Cardiac fibroblast (primary cell): ENCODE measurements around the gene CCM2.

Experiments used
- DNase-seq, 2 donors: peaks; one replicate each; pipeline versions ENCODE4 v3.0.0 to v3.0.0-alpha.2; 2010; ENCODE audit warnings: low read depth in 2 of 2
- H3K4me3 ChIP-seq, 2 donors: replicated peaks in 1 of 2; 1 replicate in 1 of 2; 2 replicates in 1 of 2; pipeline ENCODE4 v1.5.1; 2011; ENCODE audit warnings: low read depth in 2 of 2, low read length in 2 of 2, mild to moderate bottlenecking in 2 of 2, moderate library complexity in 1 of 2
- TF ChIP-seq, protein P1 (sequence below): IDR thresholded peaks from one replicate; pipeline ENCODE4 v1.5.1; 2011; ENCODE audit warnings: low read depth, mild to moderate bottlenecking, low read length, inconsistent platforms

Gene CCM2

DNA sequence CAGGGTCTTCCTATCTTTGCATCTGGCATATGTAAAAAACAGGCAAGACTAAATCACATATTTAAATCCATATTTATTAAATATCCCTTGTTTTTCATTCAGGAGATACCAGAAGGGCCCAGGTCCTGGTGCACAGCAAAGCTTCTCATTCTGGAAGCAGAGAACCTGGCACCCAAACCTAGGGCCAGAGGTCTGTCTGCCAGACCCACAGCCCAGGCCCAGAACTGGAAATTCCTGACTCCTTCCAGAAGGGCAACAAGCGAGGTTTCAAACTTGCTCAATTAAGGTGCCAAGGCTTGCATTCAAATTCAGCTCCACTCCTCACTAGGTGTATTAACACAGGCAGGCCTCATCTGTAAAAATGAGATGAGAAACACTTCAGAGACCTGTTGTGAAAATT is 17.0 kb upstream of the CCM2 start:
- TF ChIP-seq, protein P1, sequence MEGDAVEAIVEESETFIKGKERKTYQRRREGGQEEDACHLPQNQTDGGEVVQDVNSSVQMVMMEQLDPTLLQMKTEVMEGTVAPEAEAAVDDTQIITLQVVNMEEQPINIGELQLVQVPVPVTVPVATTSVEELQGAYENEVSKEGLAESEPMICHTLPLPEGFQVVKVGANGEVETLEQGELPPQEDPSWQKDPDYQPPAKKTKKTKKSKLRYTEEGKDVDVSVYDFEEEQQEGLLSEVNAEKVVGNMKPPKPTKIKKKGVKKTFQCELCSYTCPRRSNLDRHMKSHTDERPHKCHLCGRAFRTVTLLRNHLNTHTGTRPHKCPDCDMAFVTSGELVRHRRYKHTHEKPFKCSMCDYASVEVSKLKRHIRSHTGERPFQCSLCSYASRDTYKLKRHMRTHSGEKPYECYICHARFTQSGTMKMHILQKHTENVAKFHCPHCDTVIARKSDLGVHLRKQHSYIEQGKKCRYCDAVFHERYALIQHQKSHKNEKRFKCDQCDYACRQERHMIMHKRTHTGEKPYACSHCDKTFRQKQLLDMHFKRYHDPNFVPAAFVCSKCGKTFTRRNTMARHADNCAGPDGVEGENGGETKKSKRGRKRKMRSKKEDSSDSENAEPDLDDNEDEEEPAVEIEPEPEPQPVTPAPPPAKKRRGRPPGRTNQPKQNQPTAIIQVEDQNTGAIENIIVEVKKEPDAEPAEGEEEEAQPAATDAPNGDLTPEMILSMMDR = no peak
- no peak overlapping the region for H3K4me3 ChIP-seq
- no peak for DNase-seq

DNA sequence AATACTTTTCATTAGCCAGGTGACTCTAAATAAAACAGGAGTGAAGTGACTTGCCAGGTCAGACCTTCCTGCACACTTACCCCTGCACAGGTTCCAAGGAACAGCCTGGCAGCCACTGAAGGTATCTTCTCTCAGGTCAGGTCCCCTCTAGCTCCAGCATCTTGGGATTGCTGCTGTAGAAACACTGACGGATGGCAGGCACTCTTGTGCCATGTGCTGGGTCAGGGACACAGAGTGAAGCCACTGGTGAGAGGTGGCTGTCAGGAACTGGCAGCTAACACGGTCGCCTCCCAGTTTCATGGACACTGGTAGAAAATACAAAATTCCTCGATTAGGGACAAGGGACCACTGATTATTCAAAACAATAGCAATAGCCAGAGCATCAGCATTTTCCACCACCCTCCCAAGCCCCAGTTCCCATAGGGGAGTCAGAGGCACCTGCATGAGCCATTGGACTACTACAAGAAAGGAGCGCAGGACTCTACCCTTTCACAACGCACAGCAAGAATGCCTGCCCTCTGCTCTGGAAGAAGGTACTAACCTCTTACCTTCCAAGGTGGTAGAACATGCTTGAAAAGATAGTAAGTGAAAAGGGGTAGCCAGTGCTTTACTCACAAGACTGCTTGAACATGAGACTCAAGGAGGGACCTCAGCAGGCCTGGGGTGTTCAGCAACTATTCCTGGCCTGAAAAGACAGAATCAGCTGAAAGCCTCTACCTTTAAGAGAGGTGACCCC is 16.1 kb upstream of the CCM2 start:
- DNase-seq = no peak
- H3K4me3 ChIP-seq = no peak overlapping the region
- TF ChIP-seq, protein P1 = no peak

DNA sequence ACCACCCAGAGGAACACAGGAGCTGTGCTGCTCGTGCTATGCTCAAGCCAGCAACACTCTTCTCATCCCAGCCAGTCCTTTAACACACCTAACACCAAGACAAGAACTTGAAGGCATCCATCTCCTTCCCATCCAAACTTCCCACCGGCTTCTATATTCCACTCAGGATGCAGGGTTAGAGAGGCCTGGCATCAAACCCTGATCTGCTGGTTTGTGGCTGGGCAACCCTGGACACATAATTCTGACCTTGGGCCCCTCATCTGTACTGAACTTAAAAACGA is 15.6 kb upstream of the CCM2 start:
- no peak overlapping the region for H3K4me3 ChIP-seq
- TF ChIP-seq, protein P1 = no peak
- DNase-seq = no peak

DNA sequence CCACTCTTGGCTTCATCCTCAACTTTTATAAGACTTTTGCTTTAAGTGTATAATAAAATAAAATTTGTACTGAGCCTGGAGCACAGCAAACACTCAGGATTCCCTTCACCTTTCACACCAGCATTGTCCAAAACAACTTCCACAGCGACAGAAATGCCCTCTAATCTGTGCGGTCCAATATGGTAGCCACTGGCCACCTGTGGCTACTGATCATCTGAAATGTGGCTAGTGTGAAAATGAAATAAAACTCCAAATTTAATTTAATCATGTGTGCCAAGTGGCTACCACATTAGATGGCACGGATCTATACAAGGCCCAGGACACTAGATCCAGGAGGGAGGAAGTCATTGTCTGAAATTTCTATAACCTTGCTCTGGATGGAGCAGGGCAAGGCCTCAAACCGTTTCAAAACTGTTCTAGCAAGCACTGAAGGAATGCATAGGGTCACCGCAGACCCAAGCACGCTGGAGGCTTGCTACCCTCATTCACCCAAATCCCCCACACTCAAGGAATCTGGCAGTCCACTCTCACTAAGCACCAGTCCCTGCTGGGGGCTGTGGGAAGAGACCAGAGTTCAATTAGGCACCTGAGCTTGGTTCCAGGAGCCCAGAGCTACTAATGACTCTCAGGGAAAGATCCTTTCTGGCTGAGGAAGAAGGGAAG is 14.8 kb upstream of the CCM2 start:
- TF ChIP-seq, protein P1 = no peak
- H3K4me3 ChIP-seq = peak overlapping the region; percentile 54 to 83
- no peak for DNase-seq

DNA sequence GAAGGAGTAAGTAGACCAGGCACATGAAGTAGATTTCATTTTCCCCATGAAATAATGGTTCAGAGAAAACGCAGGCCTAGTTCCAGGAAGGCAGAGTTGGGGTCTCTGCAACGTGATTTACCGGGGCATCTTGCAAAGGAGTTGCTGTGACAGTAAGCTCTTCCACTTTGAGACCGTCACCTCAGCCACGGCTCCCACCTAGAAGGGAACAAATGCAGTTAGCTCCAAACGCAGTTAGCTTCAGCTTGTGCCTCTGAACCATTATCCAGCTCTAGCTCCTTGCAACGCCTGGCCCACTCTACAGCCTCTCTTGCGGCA is 14.1 kb upstream of the CCM2 start:
- TF ChIP-seq, protein P1 = no peak
- peak overlapping the region; percentile 54 to 83 for H3K4me3 ChIP-seq
- DNase-seq = no peak

DNA sequence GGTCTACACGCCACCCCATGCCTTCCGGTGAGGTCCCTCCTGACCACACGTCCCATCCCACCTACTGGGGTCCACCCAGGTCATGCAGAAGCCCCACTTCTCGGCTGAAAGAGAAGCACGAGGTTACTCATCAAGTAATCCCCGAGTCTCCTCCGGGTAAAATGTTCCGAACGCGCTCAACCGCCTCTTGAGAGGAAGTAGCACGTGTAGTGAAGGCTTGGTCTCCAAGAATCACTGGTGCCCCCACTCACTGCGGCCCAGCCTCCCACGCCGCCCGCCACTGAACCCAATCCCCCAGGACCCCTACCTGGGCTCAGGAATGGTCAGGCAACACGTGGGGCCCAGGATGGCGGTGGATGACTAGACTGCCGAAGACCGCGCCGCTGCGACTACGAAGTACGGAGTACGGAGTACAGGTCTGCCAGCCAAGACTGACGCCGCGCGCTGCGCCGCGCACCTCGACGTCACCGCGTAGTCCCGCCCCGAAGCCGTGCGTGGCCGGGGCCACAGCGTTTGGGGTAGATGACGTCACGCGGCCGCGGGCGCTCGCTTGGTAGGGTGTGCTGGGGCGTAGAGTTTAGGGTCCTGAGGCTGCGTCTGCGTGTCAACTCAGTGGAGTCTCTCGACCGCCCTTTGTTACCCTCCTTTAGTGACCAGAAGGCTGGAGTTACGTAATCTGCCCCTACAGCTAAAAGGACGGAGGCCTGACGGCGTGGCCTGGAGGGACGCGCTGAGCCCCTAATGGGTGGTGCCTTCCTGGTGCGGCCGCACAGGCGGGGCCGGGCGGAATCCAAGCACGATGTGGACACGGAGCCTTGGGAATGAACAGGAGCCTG is 13.6 kb upstream of the CCM2 start:
- TF ChIP-seq, protein P1 = no peak
- H3K4me3 ChIP-seq = peak overlapping the region; percentile 54 to 83
- peak; percentile 95 to 96 for DNase-seq
